K562 (cell line): ENCODE measurements around the gene CD9. TPM values are rescaled to one million over a fixed set of nuclear protein-coding genes. Genes with fewer than 3 reads are reported as not detected.

ENCODE experiments used
- BRCA1 ChIP-seq, 2 experiments: fragments of 450-650 bp in 1 of 2; sonication (generic) in 1 of 2; formaldehyde crosslinking in 1 of 2; IDR thresholded peaks; 2 replicates each; pipeline versions ENCODE4 v1.5.0 to v1.6.1; 2017 to 2020; ENCODE audit warnings: mild to moderate bottlenecking in 1 of 2, missing genetic modification reagents in 1 of 2
- CBFA2T2 ChIP-seq: fragments of 450-650 bp; conservative IDR thresholded peaks from 2 replicates; pipeline ENCODE4 v1.6.1; 2017; ENCODE audit warnings: mild to moderate bottlenecking
- DMBX1 ChIP-seq: fragments of 250-450 bp; sonication (Bioruptor Pico); IDR thresholded peaks from 2 replicates; pipeline ENCODE4 v1.8.0; 2022; ENCODE audit warnings: inconsistent platforms, mild to moderate bottlenecking, moderate library complexity, borderline replicate concordance
- ELF4 ChIP-seq: fragments of 450-650 bp; formaldehyde crosslinking; IDR thresholded peaks from 2 replicates; pipeline ENCODE4 v1.4.0; 2022; ENCODE audit warnings: missing genetic modification characterization
- FOSL1 ChIP-seq: fragments of 200-800 bp; sonication (Bioruptor generic); conservative IDR thresholded peaks from 2 replicates; pipeline ENCODE4 v1.6.1; 2016; ENCODE audit warnings: missing genetic modification characterization, missing compliant biosample characterization
- GABPB1 ChIP-seq: sonication (generic); formaldehyde crosslinking; IDR thresholded peaks from 2 replicates; pipeline ENCODE4 v1.8.0; 2022; ENCODE audit warnings: mild to moderate bottlenecking, missing genetic modification reagents
- GTF3C2 ChIP-seq: IDR thresholded peaks from 3 replicates; pipeline ENCODE4 v1.6.1; 2011; ENCODE audit warnings: borderline replicate concordance, mild to moderate bottlenecking, moderate library complexity; ENCODE audit not compliant: insufficient read length; ENCODE audit errors: extremely low read depth
- LCOR ChIP-seq: sonication (generic); formaldehyde crosslinking; IDR thresholded peaks from 2 replicates; pipeline ENCODE4 v1.8.0; 2022; ENCODE audit warnings: mild to moderate bottlenecking, missing genetic modification reagents
- MITF ChIP-seq: IDR thresholded peaks from 2 replicates; pipeline ENCODE4 v1.6.1; 2014; ENCODE audit warnings: antibody characterized with exemption
- MXI1 ChIP-seq: IDR thresholded peaks from 2 replicates; pipeline ENCODE4 v1.6.1; 2011; ENCODE audit warnings: low read depth, mild to moderate bottlenecking, improper control_type of control experiment, low read length
- MYC ChIP-seq, 2 experiments: fragments of 250-450 bp in 1 of 2; sonication (Bioruptor Pico) in 1 of 2; IDR thresholded peaks; 2 replicates each; pipeline versions ENCODE4 v1.5.1 to v1.6.1; 2012 to 2021; ENCODE audit warnings: low read depth in 2 of 2, borderline replicate concordance in 1 of 2, improper control_type of control experiment in 1 of 2, low read length in 1 of 2, mild to moderate bottlenecking in 1 of 2, moderate library complexity in 1 of 2
- NFIC ChIP-seq: fragments of 450-650 bp; IDR thresholded peaks from 2 replicates; pipeline ENCODE4 v1.6.1; 2017; ENCODE audit warnings: mild to moderate bottlenecking, inconsistent platforms
- NRF1 ChIP-seq, 2 experiments: fragments of 450-650 bp; IDR thresholded peaks in 1 of 2; conservative IDR thresholded peaks in 1 of 2; 2 replicates each; pipeline ENCODE4 v1.6.1; 2014; ENCODE audit warnings: mild to moderate bottlenecking in 2 of 2
- PML ChIP-seq: IDR thresholded peaks from 2 replicates; pipeline ENCODE4 v1.6.1; 2012; ENCODE audit warnings: low read length, inconsistent platforms
- RB1 ChIP-seq: fragments of 450-650 bp; IDR thresholded peaks from 2 replicates; pipeline ENCODE4 v1.6.1; 2017; ENCODE audit warnings: low read depth, mild to moderate bottlenecking
- SAFB ChIP-seq: fragments of 200-400 bp; formaldehyde crosslinking; IDR thresholded peaks from 2 replicates; pipeline ENCODE4 v1.6.1; 2017; ENCODE audit warnings: low read depth, low read length, borderline replicate concordance
- SMARCC2 ChIP-seq: fragments of 450-650 bp; IDR thresholded peaks from 2 replicates; pipeline ENCODE4 v1.6.1; 2017; ENCODE audit warnings: antibody characterized with exemption, moderate library complexity, mild to moderate bottlenecking, low read depth
- SOX6 ChIP-seq: fragments of 450-650 bp; IDR thresholded peaks from 2 replicates; pipeline ENCODE4 v1.6.1; 2014; ENCODE audit warnings: mild to moderate bottlenecking
- TAF1 ChIP-seq: IDR thresholded peaks from 2 replicates; pipeline ENCODE4 v1.6.1; 2011; ENCODE audit warnings: mild to moderate bottlenecking, low read length, moderate library complexity; ENCODE audit not compliant: insufficient read depth, control insufficient read depth, severe bottlenecking; ENCODE audit errors: extremely low read depth
- TCF3 ChIP-seq: sonication (generic); formaldehyde crosslinking; IDR thresholded peaks from 2 replicates; pipeline ENCODE4 v1.4.0; 2020; ENCODE audit warnings: mild to moderate bottlenecking, missing genetic modification reagents
- ZNF140 ChIP-seq: fragments of 250-450 bp; sonication (Bioruptor Pico); IDR thresholded peaks from 2 replicates; pipeline ENCODE4 v1.8.0; 2021; ENCODE audit warnings: moderate library complexity, mild to moderate bottlenecking, inconsistent platforms
- polyA plus RNA-seq, 8 experiments: library from polyadenylated mRNA; depleted of rRNA in 4 of 8; stranded (reverse) in 5 of 8; unstranded in 3 of 8; fragments of >200 nt; fragmentation: Nextera tagmentation in 2 of 8; fragmentation: Illumina TruSeq in 1 of 8; extraction: Ambion mirVana in 2 of 8; extraction: Trizol in 1 of 8; gene quantifications; 2 replicates each; pipeline versions ENCODE4 v1.2.1 to v1.2.3, GENCODE V29; 2011 to 2014; ENCODE audit warnings: inconsistent platforms in 1 of 8, missing spikeins in 1 of 8
- total RNA-seq, 7 experiments: library from RNA; depleted of rRNA in 6 of 7; stranded (reverse); fragments of >200 nt in 6 of 7; fragmentation: Illumina TruSeq in 2 of 7; extraction: Trizol in 2 of 7; gene quantifications; 2 replicates each; pipeline versions ENCODE4 v1.2.1 to v1.2.3, GENCODE V29; 2011 to 2021; ENCODE audit warnings: low replicate concordance in 1 of 7
- TF ChIP-seq, protein P1 (sequence below): sonication (generic); formaldehyde crosslinking; IDR thresholded peaks from 2 replicates; pipeline ENCODE4 v1.8.0; 2022; ENCODE audit warnings: missing genetic modification reagents, mild to moderate bottlenecking, moderate library complexity, borderline replicate concordance
- TF ChIP-seq, protein P2 (sequence below): fragments of 450-650 bp; IDR thresholded peaks from 2 replicates; pipeline ENCODE4 v1.6.1; 2016

Gene CD9
- total and polyA plus RNA-seq, 9 of the 15 experiments (the other 6 are each of a cell fraction or from before 2014, with no cell fraction given) = 0.43 to 5.6 (median 0.62) TPM

DNA sequence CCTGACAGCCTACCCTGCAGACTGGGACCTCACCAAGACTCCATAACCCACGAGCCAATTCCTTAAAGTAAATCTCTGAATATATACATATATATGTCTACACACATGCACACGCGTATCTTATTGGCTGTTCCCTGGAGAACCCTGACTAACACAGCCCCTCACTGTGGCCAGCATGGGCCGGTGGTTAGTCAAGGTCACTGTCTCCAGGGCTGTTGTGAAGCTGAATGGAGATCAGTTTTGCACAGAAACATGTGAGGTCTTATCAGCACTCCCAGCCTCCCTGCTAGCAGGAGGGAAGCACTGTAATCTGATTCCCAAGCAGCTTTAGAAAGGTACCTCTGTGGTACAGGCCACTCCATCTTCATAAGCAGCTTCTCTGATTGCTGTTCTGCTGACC, 63.7 kb downstream of the CD9 start (continued):
- TF ChIP-seq GTF3C2 (no peak), RB1 (peak; percentile 43; the same call in 1 of the 2 replicates), FOSL1 (tag) (peak; percentile 68), GABPB1 (CRISPR knock-in tag) (peak; percentile 36; the same call in 1 of the 2 replicates), MITF (peak; percentile 76; the same call in 1 of the 2 replicates), TAF1 (peak; percentile 23), LCOR (peak; percentile 78), MXI1 (peak; percentile 62; the same call in 1 of the 2 replicates), NRF1 (conservative IDR thresholded peaks at IDR 0.05 in 1 of 2, IDR thresholded peaks at IDR 0.05 in 1 of 2) (peak; percentile 36 to 53; a peak in 1 of 4 replicates), DMBX1 (CRISPR knock-in tag) (peak; percentile 79), NFIC (peak; percentile 80), SAFB (no peak), SOX6 (peak; percentile 91), PML (peak; percentile 92), ELF4 (CRISPR knock-in tag) (0 out of 2 replicates have a peak, but pooled peaks have one; percentile 38), TCF3 (CRISPR knock-in tag) (peak; percentile 97), MYC (IDR thresholded peaks at IDR 0.05; ENCODE audit: low read depth, low read length) (peak; percentile 66; the same call in 1 of the 2 replicates), MYC (CRISPR knock-in tag; IDR thresholded peaks at IDR 0.05; ENCODE audit: borderline replicate concordance, low read depth) (no peak), SMARCC2 (peak; percentile 81), CBFA2T2 (peak; percentile 96), ZNF140 (CRISPR knock-in tag) (no peak), BRCA1 (IDR thresholded peaks at IDR 0.05) (no peak), BRCA1 (CRISPR knock-in tag; IDR thresholded peaks at IDR 0.05) (no peak)
- TF ChIP-seq, protein P1, sequence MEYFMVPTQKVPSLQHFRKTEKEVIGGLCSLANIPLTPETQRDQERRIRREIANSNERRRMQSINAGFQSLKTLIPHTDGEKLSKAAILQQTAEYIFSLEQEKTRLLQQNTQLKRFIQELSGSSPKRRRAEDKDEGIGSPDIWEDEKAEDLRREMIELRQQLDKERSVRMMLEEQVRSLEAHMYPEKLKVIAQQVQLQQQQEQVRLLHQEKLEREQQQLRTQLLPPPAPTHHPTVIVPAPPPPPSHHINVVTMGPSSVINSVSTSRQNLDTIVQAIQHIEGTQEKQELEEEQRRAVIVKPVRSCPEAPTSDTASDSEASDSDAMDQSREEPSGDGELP (CRISPR knock-in tag) = peak; percentile 83
- TF ChIP-seq, protein P2, sequence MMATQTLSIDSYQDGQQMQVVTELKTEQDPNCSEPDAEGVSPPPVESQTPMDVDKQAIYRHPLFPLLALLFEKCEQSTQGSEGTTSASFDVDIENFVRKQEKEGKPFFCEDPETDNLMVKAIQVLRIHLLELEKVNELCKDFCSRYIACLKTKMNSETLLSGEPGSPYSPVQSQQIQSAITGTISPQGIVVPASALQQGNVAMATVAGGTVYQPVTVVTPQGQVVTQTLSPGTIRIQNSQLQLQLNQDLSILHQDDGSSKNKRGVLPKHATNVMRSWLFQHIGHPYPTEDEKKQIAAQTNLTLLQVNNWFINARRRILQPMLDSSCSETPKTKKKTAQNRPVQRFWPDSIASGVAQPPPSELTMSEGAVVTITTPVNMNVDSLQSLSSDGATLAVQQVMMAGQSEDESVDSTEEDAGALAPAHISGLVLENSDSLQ = 0 out of 2 replicates have a peak, but pooled peaks have one; percentile 24
